IMR-90 (cell line): ENCODE measurements around the gene MEGF10.

Experiments used
- CTCF ChIP-seq: conservative IDR thresholded peaks from 2 replicates; pipeline ENCODE4 v1.5.1; 2012; ENCODE audit warnings: mild to moderate bottlenecking, low read depth, low read length, improper control_type of control experiment
- FOS ChIP-seq: fragments of 150-350 bp; IDR thresholded peaks from 2 replicates; pipeline ENCODE4 v1.6.1; 2016; ENCODE audit warnings: low read depth, low read length
- MAFK ChIP-seq: IDR thresholded peaks from 2 replicates; pipeline ENCODE4 v1.6.1; 2012; ENCODE audit warnings: low read depth, low read length, improper control_type of control experiment
- MXI1 ChIP-seq: IDR thresholded peaks from 2 replicates; pipeline ENCODE4 v1.6.1; 2012; ENCODE audit warnings: low read depth, mild to moderate bottlenecking, low read length, moderate library complexity, borderline replicate concordance
- POLR2A ChIP-seq: IDR thresholded peaks from 2 replicates; pipeline ENCODE4 v1.6.1; 2012; ENCODE audit warnings: mild to moderate bottlenecking, low read depth, low read length
- RCOR1 ChIP-seq: IDR thresholded peaks from 2 replicates; pipeline ENCODE4 v1.6.1; 2012; ENCODE audit warnings: mild to moderate bottlenecking, low read length, improper control_type of control experiment; ENCODE audit not compliant: insufficient replicate concordance
- RFX5 ChIP-seq: IDR thresholded peaks from 2 replicates; pipeline ENCODE4 v1.8.0; 2012; ENCODE audit warnings: low read depth, mild to moderate bottlenecking, low read length, moderate library complexity

DNA sequence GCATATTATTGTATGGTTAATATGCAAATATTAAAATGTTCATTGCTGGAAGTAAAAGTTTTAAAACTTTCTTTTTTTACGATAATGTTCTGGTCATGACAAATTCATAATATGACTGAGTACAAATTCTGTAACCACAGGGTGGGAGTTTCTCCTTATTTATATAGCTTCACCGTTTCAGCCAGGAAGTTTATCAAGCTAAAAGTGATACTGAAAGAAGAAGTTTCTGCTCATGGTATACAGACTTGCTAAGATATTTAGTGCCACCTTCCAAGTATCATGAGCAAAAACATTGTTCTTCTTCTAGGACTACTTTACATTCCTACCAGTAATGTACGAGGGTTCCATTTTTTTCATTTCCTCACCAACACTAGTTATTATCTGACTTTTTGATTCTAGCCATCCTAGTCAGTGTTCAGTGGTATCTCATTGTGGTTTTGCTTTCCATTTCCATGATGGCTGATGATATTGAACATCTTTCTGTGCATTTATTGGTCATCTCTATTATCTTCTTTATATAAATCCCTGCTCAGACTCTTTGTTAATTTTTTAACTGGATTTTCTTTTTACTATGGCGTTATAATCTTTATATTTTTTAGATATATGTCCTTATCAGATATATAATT lies 132.7 kb downstream of the MEGF10 start:
- TF ChIP-seq CTCF, result no peak
- no peak for TF ChIP-seq RCOR1
- no peak for TF ChIP-seq MAFK
- TF ChIP-seq MXI1, result no peak
- TF ChIP-seq RFX5, result no peak
- no peak for TF ChIP-seq FOS
- no peak for TF ChIP-seq POLR2A
